DND-41 (cell line): ENCODE results near the gene CKAP2.
"Not testable (repeated sequence)": the region's sequence is repeated elsewhere in the genome, so short reads cannot be mapped to it uniquely, and the experiment has no call there.

Experiments used
- EZH2 ChIP-seq: IDR thresholded peaks from 3 replicates; pipeline ENCODE4 v1.6.1; 2012; ENCODE audit warnings: borderline replicate concordance, low read depth, mild to moderate bottlenecking, moderate library complexity, low read length, inconsistent platforms; ENCODE audit not compliant: severe bottlenecking
- TF ChIP-seq, protein P1 (sequence below): IDR thresholded peaks from 2 replicates; pipeline ENCODE4 v1.5.1; 2012; ENCODE audit warnings: borderline replicate concordance, low read length, moderate library complexity, mild to moderate bottlenecking; ENCODE audit not compliant: poor library complexity, severe bottlenecking; ENCODE audit errors: extremely low read depth

DNA sequence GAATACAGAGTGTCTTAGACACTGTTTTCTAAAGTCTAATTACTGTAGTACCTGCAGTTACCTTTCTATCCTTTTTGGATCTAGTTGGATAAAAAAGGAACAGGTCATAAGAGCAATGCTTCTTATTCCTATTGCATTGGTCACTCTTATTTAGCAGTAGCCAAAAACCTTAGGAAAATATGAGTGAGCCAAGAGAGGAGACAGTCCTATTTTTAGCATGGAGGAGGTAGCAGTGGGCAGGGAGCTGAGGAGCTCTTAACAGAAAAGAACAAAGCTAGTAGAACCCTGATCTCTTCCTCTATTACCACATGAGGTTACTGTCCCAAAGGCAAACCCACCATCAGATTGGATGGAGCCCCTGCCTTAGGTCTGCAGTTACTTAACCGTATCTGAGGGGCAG is 50.6 kb downstream of the CKAP2 start:
- not testable (repeated sequence) for TF ChIP-seq EZH2
- TF ChIP-seq, protein P1, sequence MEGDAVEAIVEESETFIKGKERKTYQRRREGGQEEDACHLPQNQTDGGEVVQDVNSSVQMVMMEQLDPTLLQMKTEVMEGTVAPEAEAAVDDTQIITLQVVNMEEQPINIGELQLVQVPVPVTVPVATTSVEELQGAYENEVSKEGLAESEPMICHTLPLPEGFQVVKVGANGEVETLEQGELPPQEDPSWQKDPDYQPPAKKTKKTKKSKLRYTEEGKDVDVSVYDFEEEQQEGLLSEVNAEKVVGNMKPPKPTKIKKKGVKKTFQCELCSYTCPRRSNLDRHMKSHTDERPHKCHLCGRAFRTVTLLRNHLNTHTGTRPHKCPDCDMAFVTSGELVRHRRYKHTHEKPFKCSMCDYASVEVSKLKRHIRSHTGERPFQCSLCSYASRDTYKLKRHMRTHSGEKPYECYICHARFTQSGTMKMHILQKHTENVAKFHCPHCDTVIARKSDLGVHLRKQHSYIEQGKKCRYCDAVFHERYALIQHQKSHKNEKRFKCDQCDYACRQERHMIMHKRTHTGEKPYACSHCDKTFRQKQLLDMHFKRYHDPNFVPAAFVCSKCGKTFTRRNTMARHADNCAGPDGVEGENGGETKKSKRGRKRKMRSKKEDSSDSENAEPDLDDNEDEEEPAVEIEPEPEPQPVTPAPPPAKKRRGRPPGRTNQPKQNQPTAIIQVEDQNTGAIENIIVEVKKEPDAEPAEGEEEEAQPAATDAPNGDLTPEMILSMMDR = not testable (repeated sequence)
